Measurements from ENCODE around the gene FANCB. TPM values are rescaled to one million over a fixed set of nuclear protein-coding genes. Genes with fewer than 3 reads are reported as not detected.

The FANCB gene
- polyA plus RNA-seq, 4 donors, result 2.0 to 4.2 (median 3.1) TPM

GRCh38 chrX:14843666-14844065 lies 29.2 kb downstream of the FANCB start:
- no peak for DNase-seq (ENCODE audit: low read depth in 4 of 4, low spot score in 2 of 4)

- DNase-seq (ENCODE audit: low read depth in 4 of 4, low spot score in 2 of 4), result no peak
These were observed 35.7 kb downstream of the FANCB start for GRCh38 chrX:14837155-14837554.

GRCh38 chrX:14832586-14832985 lies 40.3 kb downstream of the FANCB start:
- DNase-seq (ENCODE audit: low read depth in 4 of 4, low spot score in 2 of 4), result no peak

- DNase-seq (ENCODE audit: low read depth in 4 of 4, low spot score in 2 of 4), result no peak
These were observed 40.7 kb downstream of the FANCB start for GRCh38 chrX:14832151-14832550.

GRCh38 chrX:14829643-14830042 lies 43.2 kb downstream of the FANCB start:
- DNase-seq (ENCODE audit: low read depth in 4 of 4, low spot score in 2 of 4), result no peak

GRCh38 chrX:14826319-14826718 lies 46.5 kb downstream of the FANCB start:
- no peak for DNase-seq (ENCODE audit: low read depth in 4 of 4, low spot score in 2 of 4)

GRCh38 chrX:14825851-14826250 lies 47.0 kb downstream of the FANCB start:
- no peak for DNase-seq (ENCODE audit: low read depth in 4 of 4, low spot score in 2 of 4)

GRCh38 chrX:14819769-14820168 lies 53.1 kb downstream of the FANCB start:
- DNase-seq (ENCODE audit: low read depth in 4 of 4, low spot score in 2 of 4), result no peak

- DNase-seq (ENCODE audit: low read depth in 4 of 4, low spot score in 2 of 4), result no peak
These were observed 55.3 kb downstream of the FANCB start for GRCh38 chrX:14817571-14817970.

GRCh38 chrX:14802943-14803710 lies 69.7 kb downstream of the FANCB start:
- DNase-seq (ENCODE audit: low read depth in 4 of 4, low spot score in 2 of 4), result no peak

GRCh38 chrX:14801136-14801535 lies 71.7 kb downstream of the FANCB start:
- DNase-seq (ENCODE audit: low read depth in 4 of 4, low spot score in 2 of 4), result no peak

GRCh38 chrX:14798805-14799397 lies 74.0 kb downstream of the FANCB start:
- DNase-seq (ENCODE audit: low read depth in 4 of 4, low spot score in 2 of 4), result no peak

Other genes starting within 250 kb of the FANCB start
- 10 to 100 TPM; 17.1 to 23.8 (median 20.2) TPM for gene MOSPD2, start 352 bp upstream of the FANCB start, polyA plus RNA-seq (ENCODE audit: insufficient read length in 4 of 4)

Data from left renal cortex interstitium (tissue), 4 donors.